HG02970 (cell line): Measurements from ENCODE around the gene RRM2.
"Not testable (repeated sequence)": the region's sequence is repeated elsewhere in the genome, so short reads cannot be mapped to it uniquely, and the experiment has no call there.

Source experiments
- ATAC-seq: cut with Tn5 transposase; IDR thresholded peaks from one replicate; pipeline ENCODE4 v1.9.1; 2021; ENCODE audit warnings: mild to moderate bottlenecking, moderate library complexity, moderate number of reproducible peaks; ENCODE audit not compliant: unreplicated experiment, low FRiP score

Gene RRM2

DNA sequence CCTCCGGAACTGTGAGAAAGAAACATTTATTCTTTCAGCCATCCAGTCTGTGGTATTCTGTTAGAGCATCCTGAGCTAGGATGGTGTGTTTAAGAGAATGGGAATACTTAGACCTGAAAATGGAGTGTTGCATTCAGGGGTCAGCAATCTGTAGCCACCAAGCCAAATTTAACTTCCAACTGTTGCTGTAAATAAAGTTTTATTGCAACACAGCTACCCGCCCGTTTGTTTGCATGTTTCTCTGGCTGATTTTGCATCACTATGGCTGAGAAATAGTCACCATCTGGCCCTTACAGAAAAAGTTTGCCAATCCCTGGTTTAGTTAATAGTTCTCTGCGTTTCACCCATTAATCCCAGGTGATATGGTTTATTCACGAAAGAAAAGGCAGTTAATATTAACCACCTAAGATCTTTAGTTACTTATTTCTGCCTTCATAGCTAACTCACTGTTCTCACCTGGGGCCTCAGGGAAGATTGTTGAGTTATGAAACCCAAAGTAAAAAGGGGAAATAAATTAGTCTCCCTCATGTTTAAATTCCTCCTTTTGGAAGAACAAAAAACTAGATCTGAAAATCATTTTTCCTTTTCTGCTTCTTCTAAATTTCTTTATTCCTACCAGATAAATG is 32.9 kb upstream of the RRM2 start:
- ATAC-seq: no peak

DNA sequence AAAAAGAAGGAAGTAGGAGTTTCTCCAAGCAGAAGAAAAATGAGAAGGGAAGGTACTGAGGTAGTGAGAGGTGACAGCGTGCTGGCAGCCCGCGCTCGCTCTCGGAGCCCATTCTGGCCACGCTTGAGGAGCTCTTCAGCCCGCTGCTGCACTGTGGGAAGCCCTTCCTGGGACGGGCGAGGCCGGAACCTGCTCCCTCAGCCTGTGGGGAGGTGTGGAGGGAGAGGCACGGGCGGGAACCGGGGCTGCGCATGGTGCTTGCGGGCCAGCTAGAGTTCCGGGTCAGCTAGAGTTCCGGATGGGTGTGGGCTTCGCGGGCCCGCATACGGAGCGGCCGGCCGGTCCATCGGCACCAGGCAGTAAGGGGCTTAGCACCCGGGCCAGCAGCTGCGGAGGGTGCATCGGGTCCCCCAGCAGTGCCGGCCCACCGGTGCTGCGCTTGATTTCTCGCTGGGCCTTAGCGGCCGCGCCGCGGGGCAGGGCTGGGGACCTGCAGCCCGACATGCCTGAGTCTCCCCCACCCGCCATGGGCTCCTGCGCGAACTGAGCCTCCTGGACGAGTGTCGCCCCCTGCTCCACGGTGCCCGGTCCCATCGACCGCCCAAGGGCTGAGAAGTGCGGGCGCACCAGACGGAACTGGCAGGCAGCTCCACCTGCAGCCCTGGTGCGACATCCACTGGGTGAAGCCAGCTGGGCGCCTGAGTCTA is 31.2 kb upstream of the RRM2 start:
- peak; percentile 35 for ATAC-seq

DNA sequence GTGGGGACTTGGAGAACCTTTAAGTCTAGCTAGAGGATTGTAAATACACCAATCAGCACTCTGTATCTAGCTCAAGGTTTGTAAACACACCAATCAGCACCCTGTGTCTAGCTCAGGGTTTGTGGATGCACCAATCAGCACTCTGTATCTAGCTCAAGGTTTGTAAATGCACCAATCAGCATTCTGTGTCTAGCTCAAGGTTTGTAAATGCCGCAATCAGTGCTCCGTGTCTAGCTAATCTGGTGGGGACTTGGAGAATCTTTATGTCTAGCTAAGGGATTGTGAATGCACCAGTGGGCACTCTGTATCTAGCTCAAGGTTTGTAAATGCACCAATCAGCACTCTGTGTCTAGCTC is 30.7 kb upstream of the RRM2 start:
- ATAC-seq: not testable (repeated sequence)

DNA sequence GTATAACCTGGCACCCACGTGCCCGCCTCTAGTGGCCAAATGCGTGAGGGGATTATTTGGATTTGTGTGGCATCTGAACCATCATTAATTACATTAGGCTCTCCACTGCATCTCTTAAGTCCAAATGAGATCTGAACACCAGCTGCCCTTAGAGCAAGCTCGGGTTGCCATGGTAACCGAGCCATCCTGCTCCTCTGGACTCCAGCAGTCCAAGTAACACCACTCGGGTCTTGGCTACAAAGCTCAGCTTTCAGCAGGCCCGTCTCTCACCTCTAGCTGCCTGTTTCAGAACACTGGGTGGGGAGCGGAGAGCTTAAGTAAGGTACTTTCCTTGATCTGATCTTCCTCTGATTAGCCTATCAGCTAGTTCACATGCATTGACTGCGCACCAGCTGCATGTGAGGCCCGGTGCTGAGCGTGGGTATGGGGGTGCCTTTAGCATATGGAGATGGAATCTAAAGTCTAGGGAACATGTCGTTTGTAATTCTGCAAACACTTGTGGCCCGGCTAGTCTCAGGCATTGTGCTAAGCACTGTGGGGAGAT is 28.2 kb upstream of the RRM2 start:
- ATAC-seq: no peak

DNA sequence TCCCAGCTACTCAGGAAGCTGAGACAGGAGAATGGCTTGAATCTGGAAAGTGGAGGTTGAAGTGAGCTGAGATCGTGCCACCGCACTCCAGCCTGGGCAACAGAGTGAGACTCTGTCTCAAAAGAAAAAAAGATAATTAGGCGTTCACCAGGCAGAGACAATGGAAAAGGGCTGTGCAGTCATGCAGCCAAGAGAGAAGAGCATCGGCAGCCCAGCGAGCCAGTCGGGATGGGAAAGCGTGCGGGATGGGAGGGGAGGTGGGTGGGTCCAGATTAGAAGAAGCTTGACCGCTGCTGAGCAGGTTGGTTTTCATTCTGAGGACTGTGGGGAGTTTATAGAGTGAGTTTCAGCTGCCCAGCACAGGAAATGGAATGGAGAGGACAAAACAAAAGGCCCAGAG is 27.4 kb upstream of the RRM2 start:
- ATAC-seq: no peak

DNA sequence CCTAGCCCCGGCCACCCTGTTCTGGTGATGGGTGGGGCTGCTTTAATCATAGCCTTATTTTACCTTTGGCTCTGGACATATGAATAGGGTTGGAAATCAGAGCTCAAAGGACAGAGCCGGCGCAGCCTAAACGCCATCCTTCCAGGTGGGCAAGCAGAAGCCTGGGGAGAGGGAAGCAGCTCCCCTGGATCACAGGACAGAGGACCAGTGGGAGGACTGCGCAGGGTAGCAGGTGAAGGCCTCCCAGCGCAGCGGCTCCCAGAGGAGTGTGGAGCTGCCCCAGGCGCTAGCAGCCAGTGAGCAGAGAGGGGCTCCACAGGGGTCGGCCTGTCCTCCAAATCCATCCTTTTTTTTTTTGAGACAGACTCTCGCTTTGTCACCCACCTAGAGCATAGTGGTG is 25.9 kb upstream of the RRM2 start:
- ATAC-seq: no peak

DNA sequence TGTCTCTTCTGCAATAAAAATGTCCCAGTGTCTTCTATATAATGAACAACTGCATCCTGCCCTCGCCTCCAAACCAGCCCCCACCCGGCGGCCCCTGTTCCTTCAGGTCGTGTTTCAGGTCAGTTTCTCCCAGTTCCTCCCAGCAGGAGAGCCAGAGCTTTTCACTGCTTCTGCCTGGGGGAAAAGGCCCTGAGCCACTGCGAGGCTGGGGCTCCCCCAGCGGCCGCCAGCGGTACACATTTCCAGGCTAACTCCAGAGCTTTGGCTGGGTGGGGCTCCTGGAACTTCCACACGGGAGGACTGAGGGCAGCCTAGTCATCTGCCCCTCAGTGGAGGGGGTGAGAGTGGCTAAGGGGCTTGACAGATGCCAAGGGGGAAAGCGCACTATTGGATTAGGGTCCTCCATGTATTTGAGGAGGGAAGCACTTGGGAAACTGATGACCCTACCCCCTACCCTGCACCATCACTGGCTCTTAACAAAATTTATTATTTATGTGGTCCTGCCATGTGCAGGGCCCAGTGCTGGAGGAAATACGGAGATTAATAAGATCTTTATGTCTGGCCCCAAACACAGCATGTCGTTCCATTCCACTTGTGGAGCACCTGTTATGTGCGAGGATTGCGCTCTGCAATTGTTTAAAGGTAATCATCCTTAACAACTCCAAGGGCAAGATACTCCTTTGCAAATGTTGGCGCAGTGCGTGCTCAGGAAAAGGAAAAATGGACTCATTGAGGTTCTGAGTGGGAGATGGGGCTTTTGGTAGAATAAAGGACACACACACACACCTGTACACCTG is 25.0 kb upstream of the RRM2 start:
- no peak for ATAC-seq

DNA sequence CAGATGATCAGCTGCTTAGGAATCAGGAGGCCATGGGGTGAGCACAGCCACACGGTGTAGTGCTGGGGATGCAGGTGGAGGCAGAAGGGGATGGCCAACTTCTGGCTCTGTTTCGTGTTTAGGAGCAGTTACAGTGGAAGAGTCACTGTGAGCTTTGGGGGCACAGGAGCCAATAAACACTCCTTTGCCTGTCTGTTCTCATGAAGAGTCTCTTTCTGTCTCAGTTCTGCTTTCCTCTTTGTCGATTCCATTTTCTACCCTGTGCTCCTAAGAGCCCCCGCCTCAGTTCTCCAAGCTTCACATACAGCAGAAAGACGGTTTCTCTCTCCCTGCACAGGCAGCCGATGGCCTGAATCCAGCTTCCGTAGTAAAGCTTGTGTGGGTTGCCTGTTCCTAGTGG is 21.0 kb upstream of the RRM2 start:
- no peak for ATAC-seq

DNA sequence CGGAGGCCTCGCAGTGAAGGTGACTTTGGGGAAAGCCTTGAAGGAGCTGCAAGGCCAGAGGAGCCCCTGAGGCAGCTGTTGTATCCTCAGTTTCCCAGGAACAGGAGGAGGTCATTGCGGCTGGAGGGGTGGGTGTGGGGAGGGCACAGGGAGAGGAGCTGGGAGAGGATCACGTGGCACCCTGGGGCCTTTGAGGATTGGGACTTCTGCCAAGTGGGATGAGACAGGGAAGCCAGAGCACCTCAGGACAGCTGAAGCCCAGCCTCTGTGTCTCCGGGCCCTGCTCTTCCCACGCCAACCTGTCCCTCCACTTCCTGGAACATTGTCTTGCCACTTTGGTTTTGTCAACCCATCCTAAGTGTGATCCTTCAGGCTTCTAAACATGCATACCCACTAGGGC is 19.4 kb upstream of the RRM2 start:
- no peak for ATAC-seq

DNA sequence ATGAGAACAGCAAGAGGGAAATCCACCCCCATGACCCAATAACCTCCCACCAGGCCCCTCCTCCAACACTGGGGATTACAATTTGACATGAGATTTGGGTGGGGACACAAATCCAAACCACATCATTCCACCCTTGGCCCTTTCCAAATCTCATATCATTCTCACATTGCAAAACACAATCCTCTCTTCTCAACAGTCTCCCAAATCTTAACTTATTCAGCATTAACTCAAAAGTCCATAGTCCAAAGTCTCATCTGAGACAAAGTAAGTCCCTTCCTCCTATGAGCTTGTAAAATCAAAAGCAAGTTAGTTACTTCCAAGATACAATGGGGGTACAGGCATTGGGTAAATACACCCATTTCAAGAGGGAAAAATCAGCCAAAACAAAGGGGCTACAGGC is 17.6 kb upstream of the RRM2 start:
- not testable (repeated sequence) for ATAC-seq

DNA sequence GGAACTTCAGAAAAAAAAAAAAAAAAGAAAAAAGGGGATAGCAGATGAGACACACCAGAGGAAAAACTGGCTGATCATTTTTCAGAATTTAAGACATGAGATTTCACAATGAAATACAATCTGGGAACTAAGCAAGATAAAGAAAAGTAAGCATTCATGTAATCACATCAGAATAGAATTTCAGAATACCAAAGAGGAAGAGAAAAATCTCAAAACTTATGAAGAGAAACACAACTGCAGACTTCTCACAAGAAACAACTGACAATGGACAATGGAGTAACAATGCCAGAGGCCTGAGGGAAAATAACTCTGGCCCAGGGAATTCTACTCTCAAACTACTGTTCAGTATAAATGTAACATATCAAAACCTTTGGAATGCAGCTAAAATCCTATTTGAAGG is 13.2 kb upstream of the RRM2 start:
- no peak for ATAC-seq

DNA sequence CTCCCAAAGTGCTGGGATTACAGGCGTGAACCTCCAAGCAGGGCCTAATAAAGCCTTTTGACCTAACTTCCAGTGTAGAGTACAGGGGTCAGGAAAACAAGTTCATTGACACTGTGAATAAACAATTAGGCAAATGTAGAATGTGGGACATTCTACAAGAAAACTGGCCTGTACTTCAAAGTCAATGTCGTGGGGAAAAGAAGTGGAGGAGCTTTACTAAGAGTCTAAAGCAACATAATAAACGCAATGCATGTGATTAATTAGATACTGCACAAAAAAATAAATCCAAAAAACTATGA is 3.6 kb upstream of the RRM2 start:
- no peak for ATAC-seq

DNA sequence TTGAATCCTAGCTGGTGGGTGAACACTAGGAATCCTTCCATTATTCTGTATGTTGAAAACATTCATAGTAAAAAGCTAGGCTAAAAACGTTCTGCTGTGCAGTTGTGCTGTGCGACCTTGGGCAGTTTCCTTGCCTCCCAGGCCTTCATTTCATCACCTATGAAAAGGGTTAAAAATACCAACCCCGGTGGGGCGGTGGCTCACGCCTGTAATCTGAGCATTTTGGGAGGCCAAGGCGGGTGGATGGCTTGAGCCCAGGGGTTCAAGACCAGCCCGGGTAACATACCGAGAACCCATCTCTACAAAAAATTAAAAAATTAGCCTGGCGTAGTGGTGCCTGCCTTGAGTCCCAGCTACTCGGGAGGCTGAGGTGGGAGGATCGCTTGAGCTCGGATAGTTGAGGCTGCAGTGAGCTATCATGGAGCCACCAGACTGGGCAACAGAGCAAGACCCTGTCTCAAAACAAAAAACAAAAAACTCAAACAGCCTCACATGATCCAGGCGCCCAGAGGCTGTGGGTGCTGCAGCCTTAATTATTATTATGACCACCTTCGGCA is 2.9 kb upstream of the RRM2 start:
- ATAC-seq: no peak

DNA sequence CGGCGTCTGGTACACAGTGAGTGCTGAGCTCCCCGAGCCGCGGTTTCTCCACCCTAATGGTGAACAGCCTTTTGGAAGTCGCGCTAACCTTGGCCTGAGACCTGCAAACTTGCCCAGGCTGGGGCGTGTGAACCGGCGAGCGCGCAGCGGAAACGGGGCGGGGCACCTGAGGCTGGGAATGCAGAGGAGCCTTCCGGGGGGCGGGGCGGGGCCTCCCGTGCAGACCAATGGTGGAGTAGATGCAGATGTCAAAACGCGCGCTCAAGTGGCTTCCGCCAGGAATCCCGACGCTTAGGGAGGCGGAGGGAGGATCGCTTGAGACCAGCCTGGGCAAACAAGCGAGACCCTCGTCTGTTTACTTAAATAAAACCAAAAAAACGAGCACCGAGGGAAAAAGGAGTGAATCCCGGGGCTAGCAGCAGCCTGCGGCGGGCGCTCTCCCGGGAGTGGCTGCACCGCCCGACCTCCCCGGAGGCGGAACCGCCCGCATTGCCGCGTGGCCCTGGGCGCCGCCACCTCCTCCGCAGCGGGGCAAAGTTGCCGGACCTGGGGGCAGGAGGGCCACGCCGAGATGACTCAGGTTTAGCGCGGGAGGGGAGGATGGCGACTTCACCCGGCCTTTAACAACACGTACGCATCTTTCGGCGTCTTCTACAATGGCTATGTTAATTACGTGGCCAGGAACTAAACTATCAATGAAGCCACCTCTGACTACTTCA is 2.2 kb upstream of the RRM2 start:
- ATAC-seq: peak; percentile 53

DNA sequence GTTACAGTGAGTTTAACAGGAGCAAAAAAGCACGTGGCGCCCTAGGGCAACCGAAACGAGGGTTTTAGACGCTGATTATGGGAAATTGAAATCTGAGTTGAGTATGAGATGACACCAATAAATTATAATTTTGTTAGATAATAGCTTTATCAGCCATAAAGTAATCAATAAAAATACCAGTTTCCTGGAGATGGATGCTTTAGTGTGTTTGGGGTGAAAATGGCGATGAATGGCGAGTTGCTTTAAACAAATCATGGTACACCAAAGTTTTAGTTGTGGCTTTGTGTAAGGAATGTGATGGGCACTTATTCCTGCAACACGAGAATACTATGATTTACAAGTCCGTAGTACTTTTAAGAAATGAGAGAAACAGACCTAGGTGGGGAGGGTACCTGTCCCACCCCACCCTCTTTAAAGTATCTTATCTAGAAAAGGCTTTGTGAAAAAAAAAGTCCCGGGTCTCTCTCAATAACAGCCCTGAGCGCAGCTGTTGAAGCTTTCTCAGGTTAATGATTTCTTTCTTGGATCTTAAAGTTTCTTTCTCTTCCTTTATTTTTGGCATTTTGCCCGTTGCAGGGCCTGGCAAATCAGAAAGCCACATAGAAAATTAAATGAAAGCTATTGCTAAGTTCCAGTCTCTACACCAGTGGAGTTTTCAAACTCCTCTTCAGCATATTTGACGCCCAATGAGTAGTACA is 1.5 kb upstream of the RRM2 start:
- ATAC-seq: no peak

DNA sequence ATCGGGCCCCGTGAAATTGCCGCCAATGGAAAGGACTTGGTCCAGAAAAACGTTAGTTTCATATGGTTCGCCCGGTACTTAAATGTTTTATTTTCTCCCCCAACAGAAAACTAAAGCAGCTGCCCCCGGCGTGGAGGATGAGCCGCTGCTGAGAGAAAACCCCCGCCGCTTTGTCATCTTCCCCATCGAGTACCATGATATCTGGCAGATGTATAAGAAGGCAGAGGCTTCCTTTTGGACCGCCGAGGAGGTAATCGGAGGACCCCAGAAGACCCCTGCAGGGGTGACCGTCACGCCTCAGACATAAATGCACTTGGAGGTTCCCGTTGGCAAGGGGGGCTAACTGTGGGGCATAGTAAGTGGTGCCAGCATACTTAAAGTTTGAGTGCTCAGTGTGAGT is 742 bp downstream of the RRM2 start:
- no peak for ATAC-seq

DNA sequence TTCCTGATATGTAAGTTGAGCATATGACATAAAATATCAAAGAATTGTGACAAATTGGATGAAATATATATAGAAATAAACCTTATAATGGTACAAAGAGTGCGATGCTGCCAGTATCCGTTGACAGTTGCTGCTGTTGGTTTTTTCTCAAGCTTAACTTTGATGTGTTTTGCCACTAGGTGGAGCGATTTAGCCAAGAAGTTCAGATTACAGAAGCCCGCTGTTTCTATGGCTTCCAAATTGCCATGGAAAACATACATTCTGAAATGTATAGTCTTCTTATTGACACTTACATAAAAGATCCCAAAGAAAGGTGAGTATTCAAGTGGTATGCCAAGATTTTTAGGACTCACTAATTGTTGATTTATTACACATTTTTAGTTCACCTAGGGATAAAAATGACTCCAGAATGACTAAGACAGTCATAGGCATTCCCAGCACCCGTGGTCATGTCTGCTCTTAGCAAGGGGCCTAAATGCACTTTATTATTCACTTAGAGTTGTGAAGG is 2.1 kb downstream of the RRM2 start:
- no peak for ATAC-seq

DNA sequence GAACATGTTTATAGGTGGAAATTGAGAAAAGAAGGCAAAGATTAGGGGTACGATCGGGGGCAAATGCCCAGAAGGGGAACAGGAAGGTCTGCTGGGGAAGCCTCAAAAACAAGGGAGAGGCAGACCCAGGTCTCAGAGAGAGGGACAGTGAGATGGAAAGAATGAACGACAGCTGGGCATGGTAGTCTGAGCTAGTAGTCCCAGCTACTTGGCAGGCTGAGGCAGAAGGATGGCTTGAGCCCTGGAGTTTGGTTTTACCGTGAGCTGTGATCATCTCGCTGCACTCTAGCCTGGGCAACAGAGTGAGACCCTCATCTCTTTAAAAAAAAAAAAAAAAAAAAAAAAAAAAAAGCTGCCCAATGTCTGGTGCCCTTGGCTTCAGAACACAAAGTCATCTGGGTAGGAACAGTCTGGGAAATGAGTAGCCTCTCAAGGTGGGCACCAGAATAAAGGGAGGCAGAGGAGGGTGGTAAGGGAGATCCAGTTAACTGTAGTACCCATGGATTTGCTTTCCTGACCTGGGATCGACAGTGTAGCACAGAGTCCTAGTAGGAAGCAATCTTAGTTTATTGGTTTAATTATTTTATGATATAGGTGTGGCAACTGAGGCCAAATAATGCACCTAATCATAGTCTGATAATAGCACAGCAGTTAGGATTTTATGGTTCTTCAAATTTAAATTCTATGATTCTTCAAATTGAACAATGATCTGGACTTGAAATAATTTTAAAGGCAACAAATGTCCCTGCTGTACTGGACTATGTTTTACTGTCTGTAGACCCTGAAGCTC is 3.5 kb downstream of the RRM2 start:
- no peak for ATAC-seq

DNA sequence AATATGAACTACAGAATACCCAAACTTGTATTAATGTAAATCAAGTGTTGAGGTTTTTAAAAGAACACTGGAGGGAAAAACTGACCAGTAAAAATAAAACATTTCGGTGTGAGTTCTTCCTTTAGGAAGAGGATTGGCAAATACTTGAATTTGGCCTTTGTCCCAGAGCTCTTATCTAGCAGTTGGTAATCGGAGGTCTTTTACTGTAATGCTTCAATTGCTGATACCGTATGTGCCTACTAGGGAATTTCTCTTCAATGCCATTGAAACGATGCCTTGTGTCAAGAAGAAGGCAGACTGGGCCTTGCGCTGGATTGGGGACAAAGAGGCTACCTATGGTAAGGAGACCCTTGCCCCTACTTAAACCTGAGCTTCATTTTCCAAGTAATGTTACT is 4.1 kb downstream of the RRM2 start:
- no peak for ATAC-seq
